Ovary (tissue), 9 donors: Measurements from ENCODE around the gene FOXQ1. TPM values are rescaled to one million over a fixed set of nuclear protein-coding genes. Genes with fewer than 3 reads are reported as not detected.
A peak's percentile ranks its signal among the peaks of the same experiment; 100 is the strongest.

Experiments
- DNase-seq, 5 donors: peaks; one replicate each; pipeline ENCODE4 v3.0.0-alpha.2; 2019 to 2020
- H3K27ac ChIP-seq, 2 donors: fragments of 200-600 bp; one replicate each; pipeline versions ENCODE4 v1.5.1 to v1.8.0; 2019 to 2022
- H3K27me3 ChIP-seq: fragments of 200-600 bp; one replicate; pipeline ENCODE4 v1.8.0; 2022
- H3K36me3 ChIP-seq: fragments of 200-600 bp; sonication (generic); one replicate; pipeline ENCODE4 v1.5.1; 2019
- H3K4me1 ChIP-seq: one replicate; pipeline ENCODE4 v1.8.1; 2013; ENCODE audit warnings: mild to moderate bottlenecking, moderate library complexity; ENCODE audit not compliant: insufficient read depth
- H3K4me3 ChIP-seq: fragments of 200-600 bp; sonication (generic); one replicate; pipeline ENCODE4 v1.5.1; 2017
- H3K9me3 ChIP-seq, 2 donors: fragments of 200-600 bp in 1 of 2; sonication (generic) in 1 of 2; one replicate each; pipeline versions ENCODE4 v1.5.1 to v1.8.1; 2013 to 2019; ENCODE audit warnings: mild to moderate bottlenecking in 1 of 2, moderate library complexity in 1 of 2
- CTCF ChIP-seq, 3 donors: fragments of 450-650 bp in 2 of 3; fragments of 200-600 bp in 1 of 3; IDR thresholded peaks; one replicate each; pipeline versions ENCODE4 v1.5.1 to v1.8.0; 2016 to 2022; ENCODE audit warnings: antibody characterized with exemption in 3 of 3, mild to moderate bottlenecking in 1 of 3
- EP300 ChIP-seq: sonication (generic); formaldehyde crosslinking; IDR thresholded peaks from one replicate; pipeline ENCODE4 v1.6.1; 2017; ENCODE audit warnings: antibody characterized with exemption
- POLR2A ChIP-seq: fragments of 450-650 bp; IDR thresholded peaks from one replicate; pipeline ENCODE4 v1.6.1; 2017; ENCODE audit warnings: antibody characterized with exemption, mild to moderate bottlenecking, moderate library complexity
- WGBS, 3 donors: extraction: QIAGEN DNeasy Blood & Tissue Kit in 1 of 3; methylation state at CpG; one replicate each; pipeline versions ENCODE4 v1.1.5 to v1.1.7; 2013 to 2017; 5-methylcytosine and 5-hydroxymethylcytosine counted together
- intact Hi-C, 4 donors: fragments of 100-400 bp; cut with DNase I; formaldehyde crosslinking; loops; one replicate each; pipeline versions ENCODE4 v1.11.0 to v1.15.1; 2022 to 2023
- polyA plus RNA-seq, 2 donors: library from polyadenylated mRNA; stranded (reverse); fragments of 200-250 nt in 1 of 2; fragments of 350-450 nt in 1 of 2; fragmentation: Illumina TruSeq in 1 of 2; extraction: RNeasy Lipid Tissue Mini Kit (QIAGEN cat#74804) in 1 of 2; gene quantifications; one replicate each; pipeline ENCODE4 v1.2.3, GENCODE V29; 2013 to 2014
- total RNA-seq, 7 donors: library from RNA; depleted of rRNA in 2 of 7; stranded (reverse); fragments of >200 nt in 2 of 7; fragmentation: NEBNext Ultra II Directional in 3 of 7; extraction: Animal tissue kit (Norgen Biotek cat#: 25700) in 3 of 7; gene quantifications; one replicate each; pipeline versions ENCODE4 v1.1.0 to v1.2.4, GENCODE V29; 2016 to 2023
- donor health status: DM: no; HTN: no; CAD: no; lungs with moderate emphysema.
- donor health status: DM: no; HTN: no; CAD: no.
- donor health status: Bipolar disorder and iron deficiency.
- donor health status: DM: yes; HTN: yes; CAD: no.
- donor health status: DM: no; HTN: no; CAD: no.
- donor health status: DM: yes; HTN: yes; CAD: no.

FOXQ1 gene
- total and polyA plus RNA-seq, 9 donors = 0.07 to 4.3 (median 0.77) TPM; not detected in 1

DNA sequence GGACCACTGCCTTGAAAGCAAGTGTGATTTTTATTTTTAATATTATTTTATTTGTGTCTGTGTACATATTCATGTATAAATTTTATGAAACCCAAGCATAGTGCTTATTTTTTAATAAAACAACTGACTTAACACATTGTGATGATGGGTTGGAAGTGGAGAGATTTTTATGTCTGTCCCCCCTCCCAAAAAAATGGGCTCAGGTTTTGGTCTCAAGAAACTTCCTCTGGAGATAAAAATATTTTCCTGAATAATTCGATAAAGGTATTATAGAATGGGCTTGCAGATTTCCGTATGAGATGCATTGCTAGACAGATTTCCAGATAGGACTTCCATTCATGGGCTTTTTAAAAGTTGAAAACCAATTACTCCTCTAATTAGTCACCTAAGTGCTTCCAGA is 2.7 kb downstream of the FOXQ1 start:
- Histone ChIP-seq H3K27ac (no peak overlapping the region), H3K4me1 (peaks cover 2% of the 10 kb centered on the region), H3K36me3 (no peaks in the 10 kb centered on the region), H3K4me3 (no peak overlapping the region), H3K9me3 (no peaks in the 10 kb centered on the region), H3K27me3 (no peaks in the 10 kb centered on the region)
- no peak for TF ChIP-seq POLR2A
- no peak for TF ChIP-seq EP300
- no peak for TF ChIP-seq CTCF (IDR thresholded peaks at IDR 0.05)
- intact Hi-C loops = no loop called here
- DNase-seq = no peak
- WGBS, 3 donors = 35 to 45% (median 42%) methylated on average over 2 of the region's 2 CpGs

DNA sequence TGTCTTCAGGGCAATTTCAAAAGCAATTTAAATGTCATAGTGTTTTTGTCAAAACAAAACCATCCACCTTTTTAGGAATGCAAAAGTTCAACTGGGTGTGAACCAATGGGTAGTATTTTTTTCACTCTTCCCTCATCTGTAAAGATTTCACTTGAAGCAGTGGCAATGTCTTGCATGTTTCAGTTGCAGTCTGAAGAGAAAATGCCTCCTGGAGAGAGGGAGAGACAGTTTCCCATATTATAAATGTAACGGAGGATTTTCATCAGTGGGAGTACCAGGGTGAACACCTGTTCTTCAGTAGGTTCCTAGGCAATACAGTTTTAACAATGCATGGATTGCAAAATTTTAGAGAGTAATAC is 3.3 kb downstream of the FOXQ1 start:
- 26 to 38% (median 35%) methylated on average over 1 of the region's 1 CpG for WGBS, 3 donors
- DNase-seq = no peak
- Histone ChIP-seq H3K9me3 (no peaks in the 10 kb centered on the region), H3K27me3 (no peaks in the 10 kb centered on the region), H3K4me1 (peaks cover 2% of the 10 kb centered on the region), H3K4me3 (no peak overlapping the region), H3K27ac (no peak overlapping the region), H3K36me3 (no peaks in the 10 kb centered on the region)
- intact Hi-C loops = no loop called here
- TF ChIP-seq CTCF (IDR thresholded peaks at IDR 0.05) (no peak), POLR2A (no peak), EP300 (no peak)

- no peaks in the 10 kb centered on the region for H3K9me3 ChIP-seq
- no peak for DNase-seq
- H3K27me3 ChIP-seq = no peaks in the 10 kb centered on the region
- H3K4me3 ChIP-seq = peak overlapping the region; percentile 31
- H3K4me1 ChIP-seq = peaks cover 2% of the 10 kb centered on the region
- TF ChIP-seq CTCF (IDR thresholded peaks at IDR 0.05) (no peak), EP300 (no peak), POLR2A (no peak)
- intact Hi-C loops = no loop called here
- 16 to 22% (median 17%) methylated on average over 11 of the region's 11 CpGs for WGBS, 3 donors
- H3K27ac ChIP-seq = no peak overlapping the region
- no peaks in the 10 kb centered on the region for H3K36me3 ChIP-seq
Measured at GRCh38 chr6:1315560-1316386, 3.9 kb downstream of the FOXQ1 start.

GRCh38 chr6:1316489-1316971 is 4.6 kb downstream of the FOXQ1 start:
- no peak overlapping the region for H3K27ac ChIP-seq
- no peaks in the 10 kb centered on the region for H3K36me3 ChIP-seq
- no peaks in the 10 kb centered on the region for H3K27me3 ChIP-seq
- intact Hi-C loops = no loop called here
- peak overlapping the region; percentile 31 for H3K4me3 ChIP-seq
- no peaks in the 10 kb centered on the region for H3K9me3 ChIP-seq
- TF ChIP-seq EP300 = no peak
- TF ChIP-seq CTCF (IDR thresholded peaks at IDR 0.05) = no peak
- TF ChIP-seq POLR2A = no peak
- 1% methylated on average over 22 to 34 of the region's 35 CpGs for WGBS, 3 donors
- DNase-seq = no peak
- peaks cover 2% of the 10 kb centered on the region for H3K4me1 ChIP-seq
